HEK293T (cell line): ENCODE data around the gene LARP6.
"Not testable (repeated sequence)": the region's sequence is repeated elsewhere in the genome, so short reads cannot be mapped to it uniquely, and the experiment has no call there.

Source experiments
- FOXK2 ChIP-seq: fragments of 450-650 bp; IDR thresholded peaks from 2 replicates; pipeline ENCODE4 v1.6.1; 2016; ENCODE audit warnings: mild to moderate bottlenecking
- FOXM1 ChIP-seq: fragments of 450-650 bp; IDR thresholded peaks from 2 replicates; pipeline ENCODE4 v1.6.1; 2017; ENCODE audit warnings: mild to moderate bottlenecking, borderline replicate concordance
- HDGF ChIP-seq: fragments of 450-650 bp; IDR thresholded peaks from 2 replicates; pipeline ENCODE4 v1.6.1; 2017; ENCODE audit warnings: antibody characterized with exemption, borderline replicate concordance

DNA sequence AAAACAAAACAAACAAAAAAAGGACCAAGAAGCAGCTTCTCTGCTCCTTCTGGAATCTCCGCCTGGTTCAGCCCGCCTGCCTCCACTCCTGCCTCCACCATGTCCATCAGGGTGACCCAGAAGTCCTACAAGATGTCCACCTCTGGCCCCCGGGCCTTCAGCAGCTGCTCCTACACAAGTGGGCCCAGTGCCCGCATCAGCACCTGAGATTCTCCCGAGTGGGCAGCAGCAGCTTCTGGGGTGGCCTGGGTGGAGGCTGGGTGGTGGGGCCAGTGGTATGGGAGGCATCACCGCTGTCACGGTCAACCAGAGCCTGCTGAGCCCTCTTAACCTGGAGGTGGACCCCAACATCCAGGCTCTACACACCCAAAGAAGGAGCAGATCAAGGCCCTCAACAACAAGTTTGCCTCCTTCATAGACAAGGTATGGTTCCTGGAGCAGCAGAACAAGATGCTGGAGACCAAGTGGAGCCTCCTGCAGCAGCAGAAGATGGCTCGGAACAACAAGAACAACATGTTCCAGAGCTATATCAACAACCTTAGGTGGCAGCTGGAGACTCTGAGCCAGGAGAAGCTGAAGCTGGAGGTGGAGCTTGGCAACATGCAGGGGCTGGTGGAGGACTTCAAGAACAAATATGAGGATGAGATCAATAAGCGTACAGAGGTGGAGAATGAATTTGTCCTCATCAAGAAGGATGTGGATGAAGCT lies 4.8 kb upstream of the LARP6 start:
- not testable (repeated sequence) for TF ChIP-seq HDGF, FOXM1, FOXK2
